Neural cell (in vitro differentiated cells): ENCODE results near the gene GRIA1.

Source experiments
- CTCF ChIP-seq: fragments of 450-650 bp; IDR thresholded peaks from 2 replicates; pipeline ENCODE4 v1.5.1; 2014; ENCODE audit warnings: antibody characterized with exemption, mild to moderate bottlenecking, moderate library complexity; ENCODE audit not compliant: poor library complexity, severe bottlenecking
- EP300 ChIP-seq: fragments of 450-650 bp; conservative IDR thresholded peaks from 2 replicates; pipeline ENCODE4 v1.6.1; 2014; ENCODE audit warnings: antibody characterized with exemption, mild to moderate bottlenecking, moderate library complexity; ENCODE audit not compliant: poor library complexity, severe bottlenecking
- EZH2 ChIP-seq: fragments of 200-600, 300-800 bp; shearing (Covaris generic), sonication (generic); IDR thresholded peaks from 2 replicates; pipeline ENCODE4 v1.6.1; 2014; ENCODE audit warnings: antibody characterized with exemption, low read length, borderline replicate concordance, mild to moderate bottlenecking; ENCODE audit not compliant: insufficient read depth, poor library complexity, severe bottlenecking
- MXI1 ChIP-seq: fragments of 450-650 bp; conservative IDR thresholded peaks from 2 replicates; pipeline ENCODE4 v1.6.1; 2014; ENCODE audit warnings: antibody characterized with exemption, mild to moderate bottlenecking; ENCODE audit not compliant: poor library complexity, severe bottlenecking
- POLR2AphosphoS5 ChIP-seq: IDR thresholded peaks from 2 replicates; pipeline ENCODE4 v1.6.1; 2012
- TAF1 ChIP-seq: IDR thresholded peaks from 2 replicates; pipeline ENCODE4 v1.6.1; 2012; ENCODE audit warnings: low read depth
- TF ChIP-seq, protein P1 (sequence below): IDR thresholded peaks from 2 replicates; pipeline ENCODE4 v1.6.1; 2012; ENCODE audit warnings: borderline replicate concordance

DNA sequence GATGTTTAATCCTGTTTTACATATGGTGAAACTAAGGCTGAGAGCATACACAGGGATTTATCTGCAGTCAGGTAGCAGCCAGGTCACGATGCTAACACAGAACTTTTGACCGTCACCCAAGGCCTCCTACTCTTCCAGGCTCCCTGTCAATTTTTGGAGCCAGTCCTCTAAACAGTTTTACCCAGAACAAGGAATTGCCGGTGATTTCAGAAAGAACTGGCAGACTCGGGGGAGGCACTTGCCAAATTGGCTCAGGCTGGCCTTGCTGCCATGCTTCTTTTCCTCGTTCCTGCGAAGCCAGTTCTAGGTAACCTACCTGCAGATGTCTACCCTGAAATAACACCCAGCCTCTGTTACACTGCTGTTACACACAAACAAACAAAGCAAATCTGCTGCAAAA, 21.2 kb downstream of the GRIA1 start:
- TF ChIP-seq POLR2AphosphoS5: no peak
- no peak for TF ChIP-seq CTCF
- TF ChIP-seq, protein P1, sequence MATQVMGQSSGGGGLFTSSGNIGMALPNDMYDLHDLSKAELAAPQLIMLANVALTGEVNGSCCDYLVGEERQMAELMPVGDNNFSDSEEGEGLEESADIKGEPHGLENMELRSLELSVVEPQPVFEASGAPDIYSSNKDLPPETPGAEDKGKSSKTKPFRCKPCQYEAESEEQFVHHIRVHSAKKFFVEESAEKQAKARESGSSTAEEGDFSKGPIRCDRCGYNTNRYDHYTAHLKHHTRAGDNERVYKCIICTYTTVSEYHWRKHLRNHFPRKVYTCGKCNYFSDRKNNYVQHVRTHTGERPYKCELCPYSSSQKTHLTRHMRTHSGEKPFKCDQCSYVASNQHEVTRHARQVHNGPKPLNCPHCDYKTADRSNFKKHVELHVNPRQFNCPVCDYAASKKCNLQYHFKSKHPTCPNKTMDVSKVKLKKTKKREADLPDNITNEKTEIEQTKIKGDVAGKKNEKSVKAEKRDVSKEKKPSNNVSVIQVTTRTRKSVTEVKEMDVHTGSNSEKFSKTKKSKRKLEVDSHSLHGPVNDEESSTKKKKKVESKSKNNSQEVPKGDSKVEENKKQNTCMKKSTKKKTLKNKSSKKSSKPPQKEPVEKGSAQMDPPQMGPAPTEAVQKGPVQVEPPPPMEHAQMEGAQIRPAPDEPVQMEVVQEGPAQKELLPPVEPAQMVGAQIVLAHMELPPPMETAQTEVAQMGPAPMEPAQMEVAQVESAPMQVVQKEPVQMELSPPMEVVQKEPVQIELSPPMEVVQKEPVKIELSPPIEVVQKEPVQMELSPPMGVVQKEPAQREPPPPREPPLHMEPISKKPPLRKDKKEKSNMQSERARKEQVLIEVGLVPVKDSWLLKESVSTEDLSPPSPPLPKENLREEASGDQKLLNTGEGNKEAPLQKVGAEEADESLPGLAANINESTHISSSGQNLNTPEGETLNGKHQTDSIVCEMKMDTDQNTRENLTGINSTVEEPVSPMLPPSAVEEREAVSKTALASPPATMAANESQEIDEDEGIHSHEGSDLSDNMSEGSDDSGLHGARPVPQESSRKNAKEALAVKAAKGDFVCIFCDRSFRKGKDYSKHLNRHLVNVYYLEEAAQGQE: no peak
- no peak for TF ChIP-seq EZH2
- no peak for TF ChIP-seq MXI1
- TF ChIP-seq EP300: no peak
- no peak for TF ChIP-seq TAF1
